Brain pericyte (primary cell): ENCODE data around the gene ALDH3B2.
"Not testable (repeated sequence)": the region's sequence is repeated elsewhere in the genome, so short reads cannot be mapped to it uniquely, and the experiment has no call there.

Experiments used
- DNase-seq: peaks from one replicate; pipeline ENCODE4 v3.0.0-alpha.2; 2012; ENCODE audit warnings: low read depth, low spot score

ALDH3B2 gene, protein sequence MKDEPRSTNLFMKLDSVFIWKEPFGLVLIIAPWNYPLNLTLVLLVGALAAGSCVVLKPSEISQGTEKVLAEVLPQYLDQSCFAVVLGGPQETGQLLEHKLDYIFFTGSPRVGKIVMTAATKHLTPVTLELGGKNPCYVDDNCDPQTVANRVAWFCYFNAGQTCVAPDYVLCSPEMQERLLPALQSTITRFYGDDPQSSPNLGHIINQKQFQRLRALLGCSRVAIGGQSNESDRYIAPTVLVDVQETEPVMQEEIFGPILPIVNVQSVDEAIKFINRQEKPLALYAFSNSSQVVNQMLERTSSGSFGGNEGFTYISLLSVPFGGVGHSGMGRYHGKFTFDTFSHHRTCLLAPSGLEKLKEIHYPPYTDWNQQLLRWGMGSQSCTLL

DNA sequence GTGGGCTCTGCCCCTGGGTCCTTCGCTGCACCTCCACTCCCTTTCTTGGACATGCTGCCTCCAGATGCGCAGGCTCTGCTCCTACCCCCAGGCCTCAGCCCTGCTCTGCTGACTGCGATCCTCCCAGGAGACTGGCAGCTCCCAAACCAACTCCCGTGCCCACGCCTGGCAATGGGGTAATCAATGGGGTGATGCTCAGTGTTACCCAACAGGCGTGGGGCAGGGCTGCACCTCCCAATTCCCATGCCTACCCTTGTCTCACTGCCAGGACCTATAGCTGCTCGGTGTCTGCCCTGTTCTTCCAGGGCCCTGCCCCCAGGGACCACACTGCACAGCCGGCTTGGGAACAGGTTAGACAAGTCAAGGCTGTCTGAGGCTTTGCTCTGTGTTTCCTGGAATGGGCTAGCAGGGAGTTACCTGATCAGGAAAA is at the start of gene ALDH3B2:
Gene ALDH3B2 (minus strand): TSS at position 182 of the 430 bp plus-strand sequence. CDS start 7,688 bp downstream, outside the sequence.
- no peak for DNase-seq

DNA sequence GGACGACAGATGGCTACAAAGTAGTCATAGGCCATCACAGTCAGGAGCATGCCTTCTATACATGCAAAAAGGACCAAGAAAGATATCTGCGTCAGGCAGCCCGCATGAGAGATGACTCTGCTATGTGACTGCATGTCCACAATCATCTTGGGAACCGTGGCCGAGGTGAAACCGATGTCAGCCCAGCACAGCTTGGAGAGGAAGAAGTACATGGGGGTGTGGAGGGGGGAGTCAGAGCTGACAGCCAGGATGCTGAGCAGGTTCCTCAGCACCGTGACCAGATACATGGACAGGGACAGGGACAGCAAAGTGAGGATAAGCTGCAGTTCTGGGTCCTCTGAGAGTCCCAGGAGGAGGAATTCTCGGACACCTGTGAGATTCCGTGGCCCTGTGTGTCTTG is 48.6 kb upstream of the ALDH3B2 start:
- not testable (repeated sequence) for DNase-seq

DNA sequence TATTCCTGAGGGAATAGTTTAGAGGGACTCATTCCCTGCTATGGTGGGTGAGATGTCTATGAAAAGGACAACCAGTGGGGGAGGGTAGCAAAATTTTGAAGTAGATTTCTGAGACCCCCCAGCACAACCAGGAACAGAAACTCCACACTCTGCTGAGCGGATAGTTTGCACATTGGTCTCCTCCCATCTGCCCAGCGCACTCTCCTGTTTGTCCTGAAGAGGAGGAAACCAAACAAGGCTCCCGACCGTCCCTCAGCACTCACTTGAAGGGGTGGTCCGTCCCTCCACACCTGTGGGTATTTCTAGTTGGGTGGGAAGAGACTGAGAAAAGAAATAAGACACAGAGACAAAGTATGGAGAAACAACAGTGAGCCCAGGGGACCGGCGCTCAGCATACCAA is 41.8 kb upstream of the ALDH3B2 start:
- DNase-seq, result not testable (repeated sequence)

DNA sequence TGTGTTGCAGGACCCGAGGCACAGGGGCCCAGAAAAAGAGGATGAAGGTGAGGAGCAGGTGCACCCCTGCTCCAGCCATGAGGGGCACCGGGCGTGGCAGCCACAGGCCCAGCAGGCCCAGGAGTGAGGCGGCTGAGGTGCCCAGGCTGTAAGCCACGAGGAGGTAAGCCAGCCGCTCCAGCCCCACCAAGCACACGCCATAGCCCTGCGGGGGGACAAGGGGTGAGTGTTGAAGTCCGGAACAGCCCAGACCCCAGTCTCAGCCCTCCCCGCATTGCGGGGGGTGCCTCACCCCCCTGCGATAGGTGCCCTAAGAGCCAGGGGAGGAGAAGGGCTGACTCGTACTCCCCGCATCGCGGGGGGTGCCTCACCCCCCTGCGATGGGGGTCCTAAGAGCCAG is 41.4 kb upstream of the ALDH3B2 start:
- not testable (repeated sequence) for DNase-seq

DNA sequence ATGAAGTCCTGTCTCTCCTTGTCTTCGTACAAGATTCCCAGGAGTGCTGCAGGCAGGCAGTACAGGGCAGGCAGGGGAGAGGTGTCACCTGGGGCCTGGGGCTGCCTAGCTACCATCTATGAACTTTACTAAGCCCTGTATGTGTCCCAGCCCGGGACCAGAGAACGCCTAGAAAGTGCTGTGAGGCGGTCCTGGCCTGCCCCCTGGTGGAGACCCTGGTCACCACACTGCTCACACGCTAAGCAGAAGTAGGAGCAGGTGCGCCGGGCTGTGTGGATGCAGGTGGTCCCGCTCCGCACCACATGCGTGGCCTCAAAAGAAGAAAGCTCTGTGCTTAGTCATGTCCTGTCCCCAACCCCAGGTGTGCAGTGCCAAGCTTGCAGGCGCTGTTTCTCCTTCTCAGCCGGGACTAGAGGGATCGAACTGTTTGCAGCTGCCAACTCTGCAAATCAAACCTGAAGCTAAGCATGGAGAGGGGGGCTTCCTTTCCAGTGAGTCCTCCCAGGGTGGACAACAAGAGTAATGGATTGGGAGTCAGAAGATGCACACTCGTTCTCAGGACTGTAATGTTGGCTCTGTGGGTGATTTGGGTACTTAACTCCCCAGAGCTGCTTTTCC is 39.6 kb upstream of the ALDH3B2 start:
- not testable (repeated sequence) for DNase-seq

DNA sequence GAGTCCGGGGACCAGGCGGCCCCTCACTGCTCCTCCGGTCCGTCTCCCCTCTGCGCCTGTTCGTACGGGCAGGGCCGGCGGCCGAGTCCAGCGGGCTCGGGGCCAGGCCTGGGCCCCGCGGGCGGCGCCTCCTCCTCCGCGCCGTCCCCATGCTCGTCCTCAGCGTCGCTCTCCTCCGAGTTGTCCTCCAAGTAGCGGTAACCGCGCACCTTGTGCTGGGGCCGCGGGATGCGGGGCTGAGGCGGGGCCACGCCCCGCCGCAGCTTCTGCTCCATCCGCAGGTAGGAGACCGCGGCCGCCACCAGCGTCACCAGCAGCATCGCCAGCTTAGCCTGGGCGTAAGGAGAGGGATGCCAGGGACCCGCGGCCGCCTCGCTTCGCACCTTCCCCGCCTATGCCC is 37.3 kb upstream of the ALDH3B2 start:
- not testable (repeated sequence) for DNase-seq

DNA sequence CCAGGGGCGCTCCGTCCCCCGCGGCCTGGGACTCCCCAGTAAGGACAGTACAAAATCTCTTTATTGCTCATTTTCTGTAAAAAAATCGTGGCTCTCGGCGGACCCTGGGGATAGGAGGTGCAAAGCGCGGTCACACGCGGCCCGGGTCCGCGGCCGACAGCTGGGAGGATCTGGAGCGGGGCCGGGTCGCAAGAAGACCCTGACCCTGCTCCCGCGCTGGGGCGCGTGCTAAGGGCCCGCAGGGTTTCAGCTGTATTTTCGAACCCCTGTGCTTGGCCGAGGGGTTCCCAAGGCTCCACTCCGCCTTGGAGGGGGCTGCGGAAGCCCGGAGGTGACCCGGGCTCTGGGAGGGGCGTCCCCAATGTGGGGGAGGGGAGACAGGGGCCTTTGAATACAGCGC is 36.8 kb upstream of the ALDH3B2 start:
- DNase-seq, result not testable (repeated sequence)

DNA sequence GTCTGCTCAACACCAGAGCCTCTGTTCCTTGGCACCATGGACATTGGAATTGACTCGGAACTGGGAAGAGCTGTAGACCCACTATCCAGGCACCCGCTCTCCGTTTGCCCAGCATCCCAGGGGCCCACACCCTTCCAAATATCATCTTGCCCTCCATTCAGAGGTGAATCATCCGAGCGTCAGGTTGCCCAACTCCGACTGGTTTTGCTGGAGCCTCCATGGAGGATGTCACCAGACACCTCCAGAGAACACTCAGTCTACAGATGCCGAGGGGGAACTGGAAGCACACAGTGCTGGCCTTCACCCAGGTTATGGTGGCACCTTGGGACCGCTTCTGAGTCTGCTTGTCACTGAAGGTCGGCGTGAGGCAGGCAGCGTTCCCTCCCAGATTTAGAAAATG is 35.4 kb upstream of the ALDH3B2 start:
- DNase-seq, result not testable (repeated sequence)

DNA sequence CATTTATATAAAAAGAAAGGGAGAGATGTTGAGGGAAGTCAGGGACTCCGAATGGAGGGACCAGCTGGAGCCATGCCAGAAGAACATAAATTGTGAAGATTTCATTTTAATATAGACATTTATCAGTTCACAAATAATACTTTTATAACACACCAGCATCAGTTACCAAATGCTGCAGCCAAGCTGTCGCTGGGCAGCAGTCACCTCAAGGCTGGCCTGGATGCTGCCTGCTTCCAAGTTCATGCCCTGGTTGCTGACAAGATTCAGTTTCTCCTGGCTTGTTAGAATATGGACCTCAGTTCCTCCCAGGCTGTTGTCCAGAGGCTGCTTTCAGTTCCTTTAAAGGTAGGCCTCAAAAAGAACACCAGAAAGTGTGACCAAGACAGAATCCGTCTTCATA is 30.8 kb upstream of the ALDH3B2 start:
- no peak for DNase-seq

DNA sequence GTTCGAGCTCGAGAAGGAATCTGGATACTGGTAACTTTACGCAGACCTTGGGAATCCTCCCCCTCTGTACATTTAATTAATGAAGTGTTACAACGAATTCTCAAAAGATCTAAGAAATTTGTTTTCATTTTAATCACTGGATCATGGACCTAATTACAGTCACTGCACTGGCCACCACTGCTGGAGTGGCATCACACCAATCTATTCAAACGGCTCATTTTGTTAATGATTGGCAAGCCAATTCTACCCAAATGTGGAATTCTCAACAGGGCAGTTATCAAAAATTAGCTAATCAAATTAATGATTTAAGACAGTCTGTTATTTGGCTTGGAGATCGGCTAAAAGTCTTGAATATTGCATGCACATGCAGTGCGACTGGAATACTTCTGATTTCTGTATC is 30.1 kb upstream of the ALDH3B2 start:
- DNase-seq, result no peak

DNA sequence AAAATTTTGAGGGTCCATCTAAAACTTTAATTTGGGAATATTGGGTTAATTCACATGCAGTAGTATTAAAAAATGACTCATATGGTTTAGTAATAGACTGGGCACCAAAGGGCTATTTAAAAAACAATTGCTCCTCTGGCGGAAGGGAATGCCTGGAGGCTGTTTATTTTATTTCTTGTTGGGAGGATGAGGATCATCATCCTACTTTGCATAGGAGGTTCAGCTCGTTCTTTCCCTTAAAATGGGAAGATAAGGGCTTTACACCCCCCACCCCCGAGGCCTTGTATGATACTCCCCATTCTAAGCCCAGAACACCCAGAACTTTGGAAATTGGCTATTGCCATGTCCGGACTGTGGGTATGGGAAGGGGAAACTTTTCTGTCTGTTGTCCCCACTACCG is 29.3 kb upstream of the ALDH3B2 start:
- DNase-seq, result not testable (repeated sequence)

DNA sequence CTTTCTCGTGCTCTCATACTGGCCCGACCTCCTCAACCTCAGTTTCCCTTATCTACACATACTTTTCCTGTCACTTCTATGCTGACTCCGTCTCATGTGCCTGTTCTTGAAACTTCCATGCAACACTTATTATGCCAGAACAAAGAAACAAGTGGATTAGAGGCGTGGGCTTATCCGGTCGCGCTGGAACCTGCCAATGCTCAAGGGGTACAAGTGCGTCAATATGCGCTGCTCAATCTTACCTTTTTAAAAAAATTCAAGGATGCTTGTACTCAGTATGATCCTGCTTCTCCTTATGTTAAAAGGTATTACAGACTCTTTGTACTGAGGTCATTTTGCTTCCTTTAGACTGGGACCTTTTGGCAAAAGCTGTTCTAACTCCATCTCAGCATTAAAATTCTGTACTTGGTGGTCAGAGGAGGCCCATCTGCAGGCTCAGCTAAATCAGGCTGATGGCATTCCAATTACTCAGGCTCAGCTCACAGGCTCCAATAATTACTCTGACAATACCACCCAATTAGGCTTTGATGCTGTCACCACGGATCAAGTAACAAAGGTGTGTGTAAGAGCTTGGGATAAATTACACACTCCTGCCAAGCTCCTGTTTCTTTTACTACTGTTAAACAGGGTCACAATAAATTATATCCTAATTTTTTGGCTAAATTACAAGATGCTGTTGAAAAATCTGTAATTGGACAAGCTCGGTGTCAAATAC is 26.3 kb upstream of the ALDH3B2 start:
- no peak for DNase-seq

DNA sequence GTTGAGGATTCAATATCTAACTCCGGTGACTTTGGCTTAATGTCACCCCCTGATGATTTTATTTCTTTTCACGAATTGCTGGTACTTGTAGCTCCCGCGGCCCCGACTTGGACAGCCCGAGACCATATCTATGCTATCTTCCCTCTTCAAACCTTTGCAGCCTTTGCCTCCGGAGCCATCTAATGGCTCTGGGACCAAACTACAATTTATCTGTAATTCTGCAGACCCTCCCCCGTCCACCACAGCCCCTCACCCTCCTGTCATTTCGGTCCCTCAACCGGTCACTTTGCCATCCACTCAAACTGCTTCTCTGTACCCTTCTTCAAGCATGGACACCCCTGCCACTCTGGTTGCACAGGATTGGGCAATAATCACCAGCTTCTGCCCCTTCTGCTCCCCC is 25.7 kb upstream of the ALDH3B2 start:
- no peak for DNase-seq

DNA sequence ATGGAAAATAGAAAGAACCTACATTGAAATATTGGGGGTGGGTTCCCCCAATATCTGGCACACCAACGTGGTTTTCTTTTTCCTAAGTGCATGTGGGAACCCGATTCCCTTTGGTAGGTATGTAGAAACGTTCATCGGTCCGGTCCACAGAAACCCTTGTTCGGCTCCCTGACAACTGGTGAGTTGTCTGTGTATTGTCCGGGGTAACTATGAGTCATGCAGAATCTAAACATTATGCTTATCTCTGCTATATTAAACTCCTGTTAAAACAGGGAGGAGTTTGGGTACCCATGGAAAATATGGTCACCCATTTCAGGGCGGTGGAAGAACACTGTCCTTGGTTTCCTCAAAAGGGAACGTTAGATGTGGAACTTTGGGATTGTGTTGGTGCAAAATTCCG is 25.1 kb upstream of the ALDH3B2 start:
- no peak for DNase-seq

DNA sequence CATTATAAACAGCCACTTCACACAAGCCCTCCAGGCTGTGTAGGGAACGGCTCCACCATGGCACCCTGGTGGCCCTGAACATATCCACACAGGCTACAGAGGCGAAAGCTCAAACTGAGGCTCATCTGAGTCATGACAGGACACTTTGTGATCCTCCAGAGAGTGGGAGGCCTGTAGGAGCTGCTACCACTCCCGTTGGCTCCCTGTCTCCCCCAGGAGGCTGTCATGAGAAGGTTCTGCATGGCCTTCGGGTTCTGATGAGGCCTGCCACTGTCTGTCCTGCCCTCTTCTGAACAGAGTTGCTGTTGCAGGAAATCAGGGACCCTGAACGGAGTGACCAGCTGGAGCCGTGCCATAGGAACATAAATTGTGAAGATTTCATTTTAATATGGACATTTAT is 23.8 kb upstream of the ALDH3B2 start:
- no peak for DNase-seq

DNA sequence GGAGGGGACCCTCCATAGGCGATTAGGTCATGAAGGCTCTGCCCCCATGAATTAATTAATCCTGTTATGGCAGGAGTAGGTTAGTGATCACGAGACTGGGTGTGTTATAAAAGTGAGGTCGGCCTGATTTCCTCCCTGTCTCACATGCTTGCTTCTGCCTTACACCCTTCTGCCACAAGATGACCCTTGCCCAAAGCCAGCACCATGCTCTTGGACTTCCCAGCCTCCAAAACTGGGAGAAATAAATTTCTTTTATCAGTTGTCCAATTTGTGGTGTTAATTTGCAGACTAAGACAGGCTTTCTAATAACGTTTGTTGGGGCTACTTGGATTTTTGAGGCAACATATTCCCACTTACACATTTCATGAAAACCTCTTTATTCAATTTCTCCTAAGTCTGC is 23.4 kb upstream of the ALDH3B2 start:
- DNase-seq, result no peak

DNA sequence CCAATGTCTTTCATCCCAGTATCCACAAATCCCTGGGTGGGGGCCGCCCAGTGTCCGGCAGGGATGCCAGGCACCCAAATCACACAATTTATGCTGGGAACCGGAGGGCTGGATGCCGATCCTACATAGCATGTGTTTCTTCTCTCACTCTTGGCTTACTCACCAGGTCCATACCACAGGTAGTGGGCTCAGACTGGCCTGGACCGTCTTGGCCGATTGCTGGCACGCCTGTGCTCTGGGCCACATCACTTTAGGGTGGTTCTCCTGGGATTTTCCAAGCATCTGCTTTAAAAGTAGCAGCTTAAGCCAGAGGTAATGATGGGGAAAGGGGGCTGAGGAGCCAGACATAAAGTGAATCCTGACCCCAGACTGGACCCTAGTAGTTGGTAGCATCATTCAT is 22.6 kb upstream of the ALDH3B2 start:
- no peak for DNase-seq

DNA sequence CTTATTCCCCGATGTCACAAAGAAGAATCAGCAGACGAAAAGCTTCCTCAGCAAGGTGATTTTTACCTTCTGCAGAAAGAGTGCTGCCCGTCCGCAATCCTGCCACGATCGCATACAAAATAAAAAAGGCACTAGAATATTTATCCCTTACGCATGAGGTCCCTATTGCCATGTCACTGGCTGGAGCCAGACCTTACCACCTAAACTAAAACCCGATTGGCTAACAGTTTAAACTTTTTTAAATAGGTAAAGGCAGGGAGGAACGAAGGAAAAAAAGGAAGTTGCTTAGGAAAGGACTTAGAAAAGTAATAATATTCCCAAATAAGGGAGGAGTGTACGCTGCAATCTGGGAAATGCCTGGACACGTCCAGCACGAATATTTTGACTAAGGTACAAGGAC is 21.2 kb upstream of the ALDH3B2 start:
- DNase-seq, result no peak

DNA sequence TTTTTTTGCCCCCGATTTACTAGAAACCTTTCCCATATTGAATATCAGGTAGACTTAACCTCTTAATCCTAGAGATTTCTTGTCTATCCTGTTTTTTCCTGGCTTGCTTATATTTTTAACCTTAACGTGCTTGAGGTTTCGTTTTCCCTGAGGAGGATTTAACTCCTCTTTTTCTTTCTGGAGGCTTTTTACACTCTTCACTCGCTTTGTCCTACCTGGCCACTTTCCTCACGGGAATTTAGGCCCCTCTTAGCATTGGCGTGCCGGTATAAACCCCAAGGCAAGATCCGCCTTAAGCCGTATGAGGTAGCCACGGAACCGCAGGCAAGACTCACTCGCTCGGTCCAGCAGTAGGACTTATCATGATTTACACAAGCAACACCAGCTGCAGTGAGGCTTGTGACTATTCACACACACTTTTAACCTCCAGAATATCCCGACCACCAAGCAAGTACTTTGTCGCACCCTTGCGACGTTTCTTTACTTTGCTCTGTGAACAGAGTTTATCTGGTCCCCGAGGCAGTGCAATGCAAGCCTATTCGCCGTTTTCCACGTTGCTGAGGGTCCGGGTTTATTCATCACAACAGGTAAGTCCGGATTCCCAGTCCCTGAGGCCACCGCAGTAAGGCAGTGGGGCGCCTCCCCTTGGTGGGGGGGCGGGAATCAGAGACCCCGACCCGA is 20.6 kb upstream of the ALDH3B2 start:
- no peak for DNase-seq

DNA sequence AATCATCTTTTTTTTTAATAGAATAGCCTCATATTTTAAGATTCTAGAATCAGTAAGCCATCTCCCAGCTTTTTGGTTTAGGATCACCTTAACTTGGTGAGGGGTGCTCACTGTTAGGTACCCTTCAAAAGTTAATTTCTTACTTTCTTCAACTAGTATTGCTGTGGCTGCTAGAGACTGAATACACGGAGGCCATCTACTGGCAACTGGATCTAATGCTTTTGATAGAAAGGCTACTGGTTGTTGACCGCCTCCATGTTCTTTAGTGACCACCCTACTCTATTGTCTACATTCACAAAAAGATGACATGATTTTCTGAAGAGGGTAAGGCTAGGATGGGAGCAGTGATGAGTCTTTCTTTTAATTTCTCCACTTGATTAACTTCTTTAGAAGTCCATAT is 16.7 kb upstream of the ALDH3B2 start:
- no peak for DNase-seq

DNA sequence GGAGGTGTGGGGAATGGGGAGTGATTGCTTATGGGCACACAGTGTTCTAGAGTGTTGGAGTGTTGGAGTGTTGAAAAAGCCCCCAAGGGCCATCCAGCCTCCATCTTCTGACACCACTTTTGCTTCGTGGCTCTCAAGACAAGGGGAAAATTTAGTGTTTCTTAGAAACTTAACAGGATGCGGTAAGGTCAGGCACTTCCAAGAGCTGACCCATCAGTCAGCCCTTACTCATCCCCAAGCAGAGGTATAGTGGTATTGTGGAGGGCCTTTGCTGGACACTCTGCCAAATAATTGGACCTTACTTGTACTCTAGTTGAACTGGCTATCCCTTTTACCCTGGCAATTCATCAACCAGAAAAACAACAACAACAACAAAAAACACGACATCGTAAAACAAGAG is 14.8 kb upstream of the ALDH3B2 start:
- DNase-seq, result no peak

DNA sequence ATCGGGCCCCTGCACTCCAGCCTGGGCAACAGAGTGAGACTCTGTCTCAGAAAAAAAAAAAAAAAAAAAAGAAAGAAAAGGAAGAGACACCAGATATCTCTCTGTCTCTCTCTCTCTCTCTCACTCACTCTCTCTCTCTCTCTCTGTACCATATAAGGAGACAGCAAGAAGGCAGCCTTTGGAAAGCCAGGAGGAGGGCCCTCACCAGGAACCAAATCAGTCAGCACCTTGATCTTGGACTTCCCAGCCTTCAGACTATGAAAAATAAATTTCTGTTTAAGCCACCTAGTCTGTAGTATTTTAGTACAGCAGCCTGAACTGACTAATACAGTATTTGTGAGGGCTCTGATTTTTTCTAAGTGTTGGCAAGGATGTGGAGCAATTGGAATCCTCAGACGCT is 13.6 kb upstream of the ALDH3B2 start:
- no peak for DNase-seq
